DLD1 (cell line): Measurements from ENCODE around the gene CUEDC1.
"Not testable (repeated sequence)": the region's sequence is repeated elsewhere in the genome, so short reads cannot be mapped to it uniquely, and the experiment has no call there.

Experiments
- in situ Hi-C: cut with HindIII; loops from 2 replicates; pipeline ENCODE4 v1.10.0; 2017; ENCODE audit warnings: low sequenced_read_pairs

The CUEDC1 gene

GRCh38 chr17:57986841-57987580 lies 31.8 kb upstream of the CUEDC1 start:
- in situ Hi-C loops = loop anchor here (25.0 kb wide), 1 partner anchor 150 kb away; the partner anchor contains the start of gene OR4D1

- in situ Hi-C loops = loop anchor here (25.0 kb wide), 1 partner anchor 152 kb away; the partner anchor contains the start of gene OR4D1
Observed at GRCh38 chr17:57985675-57985974, 30.4 kb upstream of the CUEDC1 start.

GRCh38 chr17:57984936-57985674 lies 29.9 kb upstream of the CUEDC1 start:
- in situ Hi-C loops = loop anchor here (25.0 kb wide), 1 partner anchor 152 kb away; the partner anchor contains the start of gene OR4D1

GRCh38 chr17:57984261-57984890 lies 29.2 kb upstream of the CUEDC1 start:
- in situ Hi-C loops = loop anchor here (25.0 kb wide), 1 partner anchor 153 kb away; the partner anchor contains the start of gene OR4D1

GRCh38 chr17:57983446-57983845 lies 28.2 kb upstream of the CUEDC1 start:
- in situ Hi-C loops = loop anchor here (25.0 kb wide), 1 partner anchor 154 kb away; the partner anchor contains the start of gene OR4D1

- in situ Hi-C loops = loop anchor here (25.0 kb wide), 1 partner anchor 155 kb away; the partner anchor contains the start of gene OR4D1
Observed at GRCh38 chr17:57982452-57983170, 27.4 kb upstream of the CUEDC1 start.

- in situ Hi-C loops = loop anchor here (25.0 kb wide), 1 partner anchor 157 kb away; the partner anchor contains the start of gene OR4D1
Observed at GRCh38 chr17:57980522-57980921, 25.3 kb upstream of the CUEDC1 start.

GRCh38 chr17:57979076-57979475 lies 23.9 kb upstream of the CUEDC1 start:
- in situ Hi-C loops = loop anchor here (25.0 kb wide), 1 partner anchor 158 kb away; the partner anchor contains the start of gene OR4D1

- in situ Hi-C loops = loop anchor here (25.0 kb wide), 1 partner anchor 161 kb away; the partner anchor contains the start of gene OR4D1
Observed at GRCh38 chr17:57976594-57976993, 21.4 kb upstream of the CUEDC1 start.

- in situ Hi-C loops = loop anchor here (25.0 kb wide), 1 partner anchor 162 kb away; the partner anchor contains the start of gene OR4D1
Observed at GRCh38 chr17:57975044-57975443, 19.8 kb upstream of the CUEDC1 start.

GRCh38 chr17:57974053-57974824 lies 19.0 kb upstream of the CUEDC1 start:
- in situ Hi-C loops = not testable (repeated sequence)

- in situ Hi-C loops = no loop called here
Observed at GRCh38 chr17:57972151-57972550, 16.9 kb upstream of the CUEDC1 start.

GRCh38 chr17:57971572-57971971 lies 16.4 kb upstream of the CUEDC1 start:
- in situ Hi-C loops = no loop called here

GRCh38 chr17:57970710-57971109 lies 15.5 kb upstream of the CUEDC1 start:
- in situ Hi-C loops = no loop called here

- in situ Hi-C loops = no loop called here
Observed at GRCh38 chr17:57968456-57968855, 13.2 kb upstream of the CUEDC1 start.

GRCh38 chr17:57966875-57967274 lies 11.7 kb upstream of the CUEDC1 start:
- in situ Hi-C loops = no loop called here

GRCh38 chr17:57966246-57966645 lies 11.0 kb upstream of the CUEDC1 start:
- in situ Hi-C loops = no loop called here

- in situ Hi-C loops = no loop called here
Observed at GRCh38 chr17:57965521-57966160, 10.4 kb upstream of the CUEDC1 start.

GRCh38 chr17:57963149-57963511 lies 7.9 kb upstream of the CUEDC1 start:
- in situ Hi-C loops = no loop called here
